Activated CD8-positive, alpha-beta memory T cell treated with anti-CD3 and anti-CD28 coated beads for 48 hours (primary cell): Measurements from ENCODE around the gene SLC5A7.

ENCODE experiments used
- DNase-seq, 3 experiments: peaks; one replicate each; pipeline ENCODE4 v3.0.0-alpha.2; 2020; ENCODE audit warnings: low read depth in 2 of 3, low spot score in 2 of 3

Gene SLC5A7

GRCh38 chr2:107986278-107987217 is at the start of gene SLC5A7:
Gene SLC5A7, plus strand, starts transcription at chr2:107986524. Its CDS starts 1,632 bp downstream, at chr2:107988156.
- DNase-seq: no peak

DNA sequence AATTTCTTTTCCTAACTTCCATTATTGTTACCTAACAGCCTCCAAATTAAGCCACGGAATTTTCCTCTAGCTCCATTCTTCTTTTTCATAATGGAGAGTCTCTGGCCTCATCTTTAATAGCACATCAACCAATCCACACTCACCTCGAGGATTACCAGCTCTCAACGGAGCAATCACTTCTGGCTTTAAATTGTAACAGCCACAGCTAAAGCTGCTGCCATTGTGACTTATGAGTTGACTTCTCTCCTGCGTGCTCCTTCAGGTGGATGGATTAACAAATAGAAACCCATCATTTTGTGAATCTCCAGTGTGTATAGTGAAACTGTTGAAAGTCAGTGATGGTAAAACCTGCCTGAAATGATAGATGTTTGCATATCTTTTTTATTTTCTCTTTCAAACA is 24.9 kb upstream of the SLC5A7 start:
- DNase-seq: no peak

GRCh38 chr2:107964185-107964584 is 22.1 kb upstream of the SLC5A7 start:
- no peak for DNase-seq

- no peak for DNase-seq
These were observed 1.6 kb upstream of the SLC5A7 start for GRCh38 chr2:107984707-107985106.

- no peak for DNase-seq
These were observed 1.8 kb downstream of the SLC5A7 start for GRCh38 chr2:107988108-107988507.

DNA sequence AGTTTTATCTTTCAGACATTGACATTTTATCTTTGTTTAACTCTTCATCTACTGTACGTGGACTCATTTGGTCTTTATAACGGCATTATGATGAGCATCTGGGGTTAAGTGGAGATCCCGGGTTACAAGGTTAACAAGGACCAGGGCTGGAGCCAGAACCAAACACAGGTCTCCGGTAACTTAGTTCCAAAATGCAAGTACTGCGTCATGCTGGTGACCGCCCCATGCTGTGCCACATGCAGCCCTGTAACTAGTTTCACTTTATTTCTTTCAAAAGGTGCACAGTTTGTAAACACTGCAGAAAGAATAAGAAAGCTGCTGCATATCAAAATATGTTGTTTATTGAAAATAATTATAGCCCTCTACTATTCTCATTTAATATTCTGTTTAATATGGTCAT is 3.1 kb downstream of the SLC5A7 start:
- DNase-seq: no peak

- DNase-seq: no peak
These were observed 4.4 kb downstream of the SLC5A7 start for GRCh38 chr2:107990718-107991117.

GRCh38 chr2:107992069-107992468 is 5.7 kb downstream of the SLC5A7 start:
- DNase-seq: no peak

DNA sequence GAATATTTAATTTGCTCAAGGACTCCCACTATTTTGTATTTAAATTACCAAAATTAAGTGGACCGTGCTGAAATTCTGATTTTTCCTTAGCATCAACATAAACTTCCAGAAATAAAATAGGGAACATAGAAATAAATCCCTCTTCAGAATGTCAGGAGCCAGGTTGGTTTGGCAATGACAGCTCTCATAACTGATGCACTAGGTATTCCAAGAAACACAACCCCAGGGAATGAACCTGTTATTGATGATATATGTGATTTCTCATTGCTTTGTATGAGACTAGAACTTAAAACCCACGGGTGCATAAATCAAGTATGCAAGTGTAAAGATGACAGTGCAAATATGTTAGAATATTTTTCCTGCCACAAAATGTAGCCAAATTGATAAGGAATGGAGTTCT is 12.8 kb downstream of the SLC5A7 start:
- DNase-seq: no peak

- no peak for DNase-seq
These were observed 24.7 kb downstream of the SLC5A7 start for GRCh38 chr2:108010912-108011591.

- DNase-seq: no peak
These were observed 27.0 kb downstream of the SLC5A7 start for GRCh38 chr2:108013305-108013704.

- DNase-seq: no peak
These were observed 36.3 kb downstream of the SLC5A7 start for GRCh38 chr2:108022628-108023027.

DNA sequence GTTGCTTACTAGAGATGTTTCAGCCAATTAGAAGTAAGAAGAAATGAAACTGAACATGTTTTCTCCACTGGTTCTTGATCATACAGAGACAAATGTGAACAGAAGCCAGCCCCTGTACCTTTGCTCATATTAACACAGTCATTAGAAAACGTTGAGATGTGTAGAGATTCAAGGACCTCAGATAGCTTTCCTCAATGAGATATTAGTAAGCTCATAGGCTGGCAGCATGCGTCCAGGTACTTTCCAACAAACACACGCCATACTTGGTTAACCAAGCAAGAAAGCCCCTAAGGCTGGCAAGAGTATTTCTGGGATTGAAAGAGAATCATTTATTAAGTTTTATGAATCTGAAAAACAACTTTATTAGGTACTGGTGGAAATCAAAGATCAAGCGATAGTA is 37.5 kb downstream of the SLC5A7 start:
- no peak for DNase-seq

DNA sequence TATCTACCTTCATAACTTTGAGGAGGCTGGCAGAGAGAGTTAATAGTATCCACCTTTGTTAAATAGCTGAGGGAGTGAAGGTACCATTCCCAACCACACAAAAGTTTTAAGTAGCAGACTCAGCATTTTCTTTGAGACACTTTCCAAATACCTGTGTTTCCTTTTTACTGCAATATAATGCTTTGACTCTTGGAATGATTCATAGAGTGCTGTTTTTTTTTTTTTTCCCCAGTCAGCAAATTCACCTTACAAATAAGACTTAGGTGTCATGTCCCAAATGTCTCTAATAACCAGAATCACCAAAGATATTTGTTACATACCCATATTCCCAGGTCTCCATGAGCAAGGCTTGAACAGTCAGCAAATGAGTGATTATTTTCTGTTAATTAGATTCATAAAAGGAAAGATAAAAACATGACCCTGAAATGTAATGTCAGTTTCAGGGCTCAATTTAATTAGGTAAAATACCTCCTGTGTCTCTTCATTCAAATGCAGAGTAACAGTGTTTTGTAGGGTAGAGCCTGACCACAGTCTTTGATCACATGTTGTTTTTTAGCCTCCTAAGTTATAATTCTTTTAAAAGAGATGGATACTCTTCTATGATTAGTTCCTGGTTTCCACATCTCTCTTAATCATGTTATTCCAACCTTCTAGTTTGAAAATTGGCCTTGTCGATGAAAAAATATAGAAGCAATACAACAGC is 39.9 kb downstream of the SLC5A7 start:
- no peak for DNase-seq

GRCh38 chr2:108029496-108029895 is 43.2 kb downstream of the SLC5A7 start:
- DNase-seq: no peak

GRCh38 chr2:108029912-108030311 is 43.6 kb downstream of the SLC5A7 start:
- DNase-seq: no peak

- DNase-seq: no peak
These were observed 45.2 kb downstream of the SLC5A7 start for GRCh38 chr2:108031471-108031941.

DNA sequence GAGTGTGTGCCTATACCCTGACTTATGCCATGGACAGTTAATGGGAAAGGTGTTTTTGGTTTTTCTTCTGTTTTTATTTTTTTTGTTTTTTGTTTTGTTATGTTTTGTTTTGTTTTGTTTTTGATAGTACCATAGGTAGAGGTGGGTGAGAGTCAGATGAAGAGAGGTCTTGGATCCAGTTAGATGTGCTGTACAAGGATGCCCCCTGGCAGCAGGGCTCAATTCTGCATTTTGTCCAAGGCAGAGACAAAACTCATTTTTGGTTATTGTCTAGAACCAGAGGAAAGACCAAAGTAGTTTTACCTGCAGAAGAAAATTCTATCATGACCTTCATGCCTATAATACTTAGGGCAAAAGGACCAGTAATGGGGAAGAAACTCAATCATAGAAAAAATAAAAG is 48.5 kb downstream of the SLC5A7 start:
- no peak for DNase-seq

DNA sequence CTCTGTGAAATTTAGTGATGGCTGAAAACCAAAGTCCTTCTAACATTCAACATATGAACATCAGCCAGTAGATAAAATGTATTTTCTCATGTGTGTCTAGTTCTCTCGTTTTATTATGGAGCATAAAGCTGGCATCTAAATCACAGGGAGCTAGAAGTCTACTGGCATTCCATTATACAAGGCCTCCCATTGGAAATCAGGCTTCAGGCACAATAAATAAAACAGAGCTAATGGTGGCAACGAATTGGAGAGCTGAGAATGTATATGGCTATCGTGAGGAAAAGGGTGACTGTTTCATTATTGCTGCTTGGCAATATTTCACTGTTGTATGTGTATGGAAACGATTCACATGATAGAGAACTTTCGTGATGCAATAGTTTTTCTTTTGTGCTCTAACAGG is 62.4 kb downstream of the SLC5A7 start:
- no peak for DNase-seq

- DNase-seq: no peak
These were observed 72.3 kb downstream of the SLC5A7 start for GRCh38 chr2:108058576-108059137.

- no peak for DNase-seq
These were observed 75.2 kb downstream of the SLC5A7 start for GRCh38 chr2:108061439-108062042.
